ENCODE results near the gene PPP3CB.

PPP3CB gene

GRCh38 chr10:73529089-73529832 lies 33.4 kb upstream of the PPP3CB start:
- in situ Hi-C loops (cut with HindIII; ENCODE audit: low pct_ligation_motif_present, low sequenced_read_pairs): no loop called here

DNA sequence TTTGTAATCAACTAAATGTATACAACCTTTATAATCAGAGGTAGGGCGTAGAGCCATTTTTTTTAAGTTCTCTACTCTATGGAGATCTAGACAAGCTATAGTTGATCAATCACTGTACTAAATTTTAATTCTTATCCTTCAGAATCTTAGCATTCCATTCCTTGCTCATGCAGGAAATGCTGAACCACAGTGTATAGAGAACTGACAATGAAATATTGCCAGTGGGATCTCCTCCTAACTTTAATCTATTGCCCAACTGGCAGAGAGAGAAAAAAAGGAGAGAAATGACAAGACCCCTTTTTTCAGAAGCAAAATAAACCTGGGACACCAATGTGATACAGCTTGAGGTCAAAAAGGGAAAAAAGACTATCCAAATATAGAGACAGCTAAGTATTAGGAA lies 26.4 kb upstream of the PPP3CB start:
- no peak for DNase-seq
- in situ Hi-C loops (cut with HindIII; ENCODE audit: low pct_ligation_motif_present, low sequenced_read_pairs): no loop called here
- peaks cover 2% of the 10 kb centered on the region for H3K36me3 ChIP-seq (replicated peaks)

More at GRCh38 chr10:73529089-73529832, 33.4 kb upstream of the PPP3CB start:
- Histone ChIP-seq H3K27me3 (replicated peaks) (no peaks in the 10 kb centered on the region), H3K36me3 (replicated peaks) (no peaks in the 10 kb centered on the region), H3K27ac (no peak overlapping the region), H3K4me3 (ENCODE audit: low read depth, low read length) (no peak overlapping the region)
- TF ChIP-seq, protein P1, sequence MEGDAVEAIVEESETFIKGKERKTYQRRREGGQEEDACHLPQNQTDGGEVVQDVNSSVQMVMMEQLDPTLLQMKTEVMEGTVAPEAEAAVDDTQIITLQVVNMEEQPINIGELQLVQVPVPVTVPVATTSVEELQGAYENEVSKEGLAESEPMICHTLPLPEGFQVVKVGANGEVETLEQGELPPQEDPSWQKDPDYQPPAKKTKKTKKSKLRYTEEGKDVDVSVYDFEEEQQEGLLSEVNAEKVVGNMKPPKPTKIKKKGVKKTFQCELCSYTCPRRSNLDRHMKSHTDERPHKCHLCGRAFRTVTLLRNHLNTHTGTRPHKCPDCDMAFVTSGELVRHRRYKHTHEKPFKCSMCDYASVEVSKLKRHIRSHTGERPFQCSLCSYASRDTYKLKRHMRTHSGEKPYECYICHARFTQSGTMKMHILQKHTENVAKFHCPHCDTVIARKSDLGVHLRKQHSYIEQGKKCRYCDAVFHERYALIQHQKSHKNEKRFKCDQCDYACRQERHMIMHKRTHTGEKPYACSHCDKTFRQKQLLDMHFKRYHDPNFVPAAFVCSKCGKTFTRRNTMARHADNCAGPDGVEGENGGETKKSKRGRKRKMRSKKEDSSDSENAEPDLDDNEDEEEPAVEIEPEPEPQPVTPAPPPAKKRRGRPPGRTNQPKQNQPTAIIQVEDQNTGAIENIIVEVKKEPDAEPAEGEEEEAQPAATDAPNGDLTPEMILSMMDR (IDR thresholded peaks at IDR 0.05; ENCODE audit: low read depth, low read length, missing control alignments): peak; percentile 74
- DNase-seq: peak; percentile 61

DNA sequence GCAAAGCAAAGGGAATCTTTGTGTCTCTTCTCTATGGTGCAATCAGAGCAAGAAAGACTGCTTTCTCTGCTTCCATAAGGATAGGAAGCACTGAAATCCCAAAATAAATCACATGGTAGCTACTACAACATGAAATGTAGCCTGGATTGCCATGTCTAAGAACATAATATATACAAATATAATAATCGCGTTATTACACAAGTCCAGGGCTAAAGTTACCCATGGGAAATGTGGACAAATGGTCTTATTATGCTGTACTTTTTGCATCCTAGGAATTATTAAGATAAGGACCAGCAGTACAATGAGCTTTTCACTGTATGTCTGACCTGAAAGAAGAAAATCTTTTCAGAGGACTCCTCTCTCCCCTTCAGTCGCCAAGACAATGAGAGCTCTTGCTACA lies 23.5 kb upstream of the PPP3CB start:
- TF ChIP-seq, protein P1 (IDR thresholded peaks at IDR 0.05; ENCODE audit: low read depth, low read length, missing control alignments): no peak
- in situ Hi-C loops (cut with HindIII; ENCODE audit: low pct_ligation_motif_present, low sequenced_read_pairs): no loop called here
- H3K36me3 ChIP-seq (replicated peaks): peaks cover 2% of the 10 kb centered on the region
- no peak overlapping the region for H3K27ac ChIP-seq
- H3K4me3 ChIP-seq (ENCODE audit: low read depth, low read length): no peak overlapping the region
- no peak for DNase-seq
- no peaks in the 10 kb centered on the region for H3K27me3 ChIP-seq (replicated peaks)

More for the DNA sequence above, 26.4 kb upstream of the PPP3CB start:
- H3K4me3 ChIP-seq (ENCODE audit: low read depth, low read length): no peak overlapping the region
- TF ChIP-seq, protein P1 (IDR thresholded peaks at IDR 0.05; ENCODE audit: low read depth, low read length, missing control alignments): no peak
- no peak overlapping the region for H3K27ac ChIP-seq
- H3K27me3 ChIP-seq (replicated peaks): no peaks in the 10 kb centered on the region

DNA sequence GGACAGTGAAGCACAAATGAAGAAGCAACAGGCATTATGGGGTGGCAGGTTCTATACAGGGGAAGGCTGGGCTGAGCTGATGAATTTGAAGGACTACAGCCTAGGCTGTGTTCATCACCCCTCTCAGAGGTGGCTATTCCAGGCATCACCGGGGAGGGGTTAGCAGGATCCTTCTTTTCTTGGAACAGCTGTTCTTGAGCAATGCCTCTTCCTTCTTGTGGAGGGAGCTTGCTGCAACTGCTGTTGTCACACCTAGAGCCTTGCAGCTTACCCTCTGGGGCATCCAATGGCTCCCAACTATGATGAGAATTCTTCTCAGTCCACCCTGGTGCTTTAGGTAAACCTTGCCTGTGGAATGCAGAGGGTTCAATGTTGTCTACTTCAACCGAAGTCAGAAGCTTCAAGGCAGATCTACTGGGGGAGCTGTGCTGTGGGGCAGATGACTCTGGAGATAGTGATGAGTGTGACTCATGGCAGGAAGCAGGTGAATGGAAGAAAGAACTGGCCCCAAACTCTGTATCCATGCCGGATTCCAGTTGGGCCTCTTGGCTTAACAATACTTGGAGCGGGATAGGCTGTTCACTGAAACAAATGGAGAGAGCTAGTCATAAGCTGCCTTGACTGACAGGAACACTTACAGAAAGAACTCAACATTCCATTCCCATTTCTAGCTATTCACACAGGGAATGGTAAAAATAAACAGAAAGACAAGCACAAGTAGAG lies 21.5 kb upstream of the PPP3CB start:
- in situ Hi-C loops (cut with HindIII; ENCODE audit: low pct_ligation_motif_present, low sequenced_read_pairs): no loop called here
- Histone ChIP-seq H3K27me3 (replicated peaks) (no peaks in the 10 kb centered on the region), H3K27ac (no peak overlapping the region), H3K36me3 (replicated peaks) (peaks cover 2% of the 10 kb centered on the region), H3K4me3 (ENCODE audit: low read depth, low read length) (no peak overlapping the region)
- peak; percentile 1 for DNase-seq
- TF ChIP-seq, protein P1 (IDR thresholded peaks at IDR 0.05; ENCODE audit: low read depth, low read length, missing control alignments): no peak

DNA sequence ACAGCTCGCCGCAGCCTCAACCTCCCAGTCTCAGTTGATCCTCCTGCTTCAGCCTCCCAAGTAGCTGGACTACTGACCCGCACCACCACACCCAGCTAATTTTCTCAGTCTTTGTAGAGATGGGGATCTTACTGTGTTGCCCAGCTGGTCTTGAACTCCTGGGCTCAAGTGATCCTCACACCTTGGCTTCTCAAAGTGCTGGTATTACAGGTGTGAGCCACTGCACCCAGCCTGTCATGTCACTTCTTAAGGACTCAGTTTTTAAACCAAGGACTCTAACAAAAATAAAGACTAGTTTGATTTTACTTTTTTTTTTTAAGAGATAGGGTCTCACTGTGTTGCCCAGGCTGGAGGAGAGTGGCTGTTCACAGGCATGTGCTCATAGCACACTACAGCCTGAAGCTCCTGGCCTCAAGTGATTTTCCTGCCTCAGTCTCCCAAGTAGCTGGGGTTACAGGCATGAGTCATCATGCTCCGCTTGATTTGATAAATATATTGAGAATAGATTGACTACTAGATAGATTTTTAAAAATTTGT lies 16.5 kb upstream of the PPP3CB start:
- in situ Hi-C loops (cut with HindIII; ENCODE audit: low pct_ligation_motif_present, low sequenced_read_pairs): no loop called here
- DNase-seq: no peak
- H3K27me3 ChIP-seq (replicated peaks): no peaks in the 10 kb centered on the region
- H3K27ac ChIP-seq: no peak overlapping the region
- TF ChIP-seq, protein P1 (IDR thresholded peaks at IDR 0.05; ENCODE audit: low read depth, low read length, missing control alignments): no peak
- no peak overlapping the region for H3K4me3 ChIP-seq (ENCODE audit: low read depth, low read length)
- H3K36me3 ChIP-seq (replicated peaks): no peaks in the 10 kb centered on the region

All from brain microvascular endothelial cell (primary cell).